KMS-11 (cell line): ENCODE data around the gene HCK.

Experiments used
- H2AFZ ChIP-seq: fragments of 200-600 bp; sonication (generic); 2 replicates; pipeline ENCODE4 v1.6.1; 2016; ENCODE audit warnings: antibody characterized with exemption, mixed run types, low read depth
- H3K27ac ChIP-seq: fragments of 200-600 bp; sonication (generic); 2 replicates; pipeline ENCODE4 v1.6.1; 2016; ENCODE audit warnings: mild to moderate bottlenecking, mixed run types
- H3K27me3 ChIP-seq: fragments of 200-600 bp; sonication (generic); 2 replicates; pipeline ENCODE4 v1.6.1; 2017; ENCODE audit warnings: mild to moderate bottlenecking, low read depth, mixed run types, moderate library complexity; ENCODE audit not compliant: insufficient read depth
- H3K36me3 ChIP-seq: fragments of 200-600 bp; sonication (generic); 2 replicates; pipeline ENCODE4 v1.6.1; 2017; ENCODE audit warnings: mild to moderate bottlenecking, mixed run types; ENCODE audit not compliant: insufficient read depth
- H3K4me1 ChIP-seq: fragments of 200-600 bp; sonication (generic); 2 replicates; pipeline ENCODE4 v1.6.1; 2016; ENCODE audit warnings: mild to moderate bottlenecking, low read depth, mixed run types; ENCODE audit not compliant: poor library complexity, severe bottlenecking
- H3K4me2 ChIP-seq: fragments of 200-600 bp; sonication (generic); 2 replicates; pipeline ENCODE4 v1.7.0; 2016; ENCODE audit warnings: mild to moderate bottlenecking, mixed run types
- H3K4me3 ChIP-seq: fragments of 200-600 bp; sonication (generic); IDR thresholded peaks from 2 replicates; pipeline ENCODE4 v1.6.1; 2017; ENCODE audit warnings: low read depth, low read length, mixed read lengths; ENCODE audit not compliant: insufficient read depth
- H3K79me2 ChIP-seq: fragments of 200-600 bp; sonication (generic); 2 replicates; pipeline ENCODE4 v1.6.1; 2016; ENCODE audit warnings: low read depth, mixed run types; ENCODE audit not compliant: insufficient read depth
- H3K9ac ChIP-seq: fragments of 200-600 bp; sonication (generic); 2 replicates; pipeline ENCODE4 v1.6.1; 2016; ENCODE audit warnings: mild to moderate bottlenecking, mixed run types
- H4K20me1 ChIP-seq: fragments of 200-600 bp; sonication (generic); 2 replicates; pipeline ENCODE4 v1.6.1; 2016; ENCODE audit warnings: mild to moderate bottlenecking, mixed run types; ENCODE audit not compliant: insufficient read depth
- TF ChIP-seq, protein P1 (sequence below): fragments of 200-600 bp; sonication (generic); conservative IDR thresholded peaks from 2 replicates; pipeline ENCODE4 v1.6.1; 2017; ENCODE audit warnings: low read depth, mild to moderate bottlenecking, antibody characterized with exemption, low read length, moderate library complexity, mixed read lengths

HCK gene

DNA sequence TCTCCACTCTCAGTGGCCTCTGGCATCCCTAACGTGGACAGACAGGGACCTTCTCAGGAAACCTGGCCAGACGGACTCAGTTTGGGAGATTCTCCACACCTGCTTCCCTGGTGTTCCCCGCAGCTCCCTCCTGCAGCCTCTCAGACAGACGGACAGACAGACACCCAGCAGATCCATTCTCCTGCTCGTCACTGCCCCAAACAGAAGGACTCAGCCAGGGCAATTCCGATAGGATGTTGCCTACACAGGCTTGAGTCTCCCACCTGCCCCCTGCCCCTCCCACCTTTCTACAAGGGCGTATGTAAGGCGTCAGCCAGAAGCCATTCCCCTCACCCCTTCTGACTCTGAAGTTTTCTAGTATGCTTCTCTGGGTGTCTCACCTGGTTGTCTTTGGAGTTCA is 41.4 kb upstream of the HCK start:
- Histone ChIP-seq H3K9ac (no peak overlapping the region), H3K4me3 (no peak overlapping the region), H4K20me1 (no peaks in the 10 kb centered on the region), H3K27ac (no peak overlapping the region), H2AFZ (no peak overlapping the region), H3K4me2 (no peak overlapping the region), H3K79me2 (no peaks in the 10 kb centered on the region), H3K4me1 (no peaks in the 10 kb centered on the region), H3K27me3 (peaks cover 61% of the 10 kb centered on the region), H3K36me3 (no peaks in the 10 kb centered on the region)
- TF ChIP-seq, protein P1, sequence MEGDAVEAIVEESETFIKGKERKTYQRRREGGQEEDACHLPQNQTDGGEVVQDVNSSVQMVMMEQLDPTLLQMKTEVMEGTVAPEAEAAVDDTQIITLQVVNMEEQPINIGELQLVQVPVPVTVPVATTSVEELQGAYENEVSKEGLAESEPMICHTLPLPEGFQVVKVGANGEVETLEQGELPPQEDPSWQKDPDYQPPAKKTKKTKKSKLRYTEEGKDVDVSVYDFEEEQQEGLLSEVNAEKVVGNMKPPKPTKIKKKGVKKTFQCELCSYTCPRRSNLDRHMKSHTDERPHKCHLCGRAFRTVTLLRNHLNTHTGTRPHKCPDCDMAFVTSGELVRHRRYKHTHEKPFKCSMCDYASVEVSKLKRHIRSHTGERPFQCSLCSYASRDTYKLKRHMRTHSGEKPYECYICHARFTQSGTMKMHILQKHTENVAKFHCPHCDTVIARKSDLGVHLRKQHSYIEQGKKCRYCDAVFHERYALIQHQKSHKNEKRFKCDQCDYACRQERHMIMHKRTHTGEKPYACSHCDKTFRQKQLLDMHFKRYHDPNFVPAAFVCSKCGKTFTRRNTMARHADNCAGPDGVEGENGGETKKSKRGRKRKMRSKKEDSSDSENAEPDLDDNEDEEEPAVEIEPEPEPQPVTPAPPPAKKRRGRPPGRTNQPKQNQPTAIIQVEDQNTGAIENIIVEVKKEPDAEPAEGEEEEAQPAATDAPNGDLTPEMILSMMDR: no peak

DNA sequence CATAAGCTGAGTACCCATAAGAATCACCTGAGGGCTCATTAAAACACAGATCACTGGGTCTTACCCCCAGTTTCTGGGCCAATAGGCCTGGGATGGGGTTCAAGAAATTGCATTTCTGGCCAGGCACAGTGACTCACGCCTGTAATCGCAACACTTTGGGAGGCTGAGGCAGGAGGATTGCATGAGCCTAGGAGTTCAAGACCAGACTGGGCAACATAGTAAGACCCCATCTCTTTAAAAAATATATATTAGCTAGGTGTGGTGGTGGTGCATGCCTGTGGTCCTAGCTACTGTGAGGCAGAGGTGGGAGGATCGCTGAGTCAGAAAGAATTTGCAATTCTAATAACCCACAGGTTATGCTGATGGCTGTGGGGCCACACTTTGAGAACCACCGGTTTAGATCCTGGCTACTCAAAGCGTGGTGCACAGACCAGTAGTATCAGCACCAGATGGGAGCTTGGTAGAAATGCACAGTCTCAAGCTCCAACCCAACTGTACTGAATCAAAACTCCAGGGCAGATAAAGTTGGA is 39.8 kb upstream of the HCK start:
- no peak overlapping the region for H3K4me2 ChIP-seq
- no peaks in the 10 kb centered on the region for H3K79me2 ChIP-seq
- no peaks in the 10 kb centered on the region for H3K36me3 ChIP-seq
- H3K27me3 ChIP-seq: peaks cover 52% of the 10 kb centered on the region
- no peak overlapping the region for H3K27ac ChIP-seq
- no peak overlapping the region for H3K4me3 ChIP-seq
- no peak overlapping the region for H2AFZ ChIP-seq
- H3K4me1 ChIP-seq: no peaks in the 10 kb centered on the region
- H3K9ac ChIP-seq: no peak overlapping the region
- TF ChIP-seq, protein P1: no peak
- H4K20me1 ChIP-seq: no peaks in the 10 kb centered on the region

DNA sequence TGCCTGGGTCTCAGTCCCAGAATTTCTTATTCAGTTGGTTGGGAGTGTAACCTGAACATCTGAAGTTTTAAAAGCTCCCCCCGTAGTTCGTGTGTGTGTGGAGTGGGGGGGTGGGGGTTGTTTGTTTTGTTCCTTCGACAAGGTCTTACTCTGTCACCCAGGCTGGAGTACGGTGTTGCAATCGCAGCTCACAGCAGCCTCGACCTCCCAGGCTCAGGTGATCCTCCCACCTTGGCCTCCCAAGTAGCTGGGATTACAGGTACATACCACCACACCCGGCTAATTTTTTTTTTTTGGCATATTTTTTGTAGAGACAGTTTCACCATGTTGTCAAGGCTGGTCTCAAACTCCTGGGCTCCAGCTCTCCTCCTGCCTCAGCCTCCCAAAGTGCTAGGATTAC is 38.7 kb upstream of the HCK start:
- Histone ChIP-seq H3K27ac (no peak overlapping the region), H3K4me1 (no peaks in the 10 kb centered on the region), H3K27me3 (peaks cover 41% of the 10 kb centered on the region), H3K4me3 (no peak overlapping the region), H3K36me3 (no peaks in the 10 kb centered on the region), H3K9ac (no peak overlapping the region), H2AFZ (no peak overlapping the region), H3K79me2 (no peaks in the 10 kb centered on the region), H4K20me1 (no peaks in the 10 kb centered on the region), H3K4me2 (no peak overlapping the region)
- TF ChIP-seq, protein P1: no peak

DNA sequence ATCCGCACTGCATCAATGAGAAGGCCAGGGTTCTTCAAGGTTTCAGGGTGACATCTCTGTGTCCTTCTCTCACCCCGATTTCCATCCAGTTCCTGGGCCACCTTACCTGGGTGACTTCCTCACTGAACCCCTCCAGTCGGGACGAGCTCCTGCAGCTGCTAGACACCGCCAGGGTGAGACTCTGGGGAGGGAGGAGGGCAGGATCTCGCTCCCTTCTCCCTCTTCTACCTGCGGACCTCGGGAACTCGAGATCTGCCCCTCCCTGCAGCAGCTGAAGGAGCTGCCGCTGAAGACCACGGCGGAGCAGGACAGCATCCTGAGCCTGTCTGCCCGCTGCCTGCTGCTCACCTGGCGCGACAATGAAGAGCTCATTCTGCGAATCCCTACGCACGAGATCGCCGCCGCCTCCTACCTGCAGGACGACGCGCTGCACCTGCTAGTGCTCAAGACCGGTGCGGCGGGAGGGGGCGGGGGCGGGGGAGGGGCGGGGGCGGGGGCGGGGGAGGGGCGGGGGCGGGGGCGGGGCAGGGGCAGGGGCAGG is 34.3 kb upstream of the HCK start:
- Histone ChIP-seq H3K4me2 (peak overlapping the region; percentile 26; the same call in 1 of the 2 replicates), H3K9ac (no peak overlapping the region), H3K36me3 (no peaks in the 10 kb centered on the region), H2AFZ (no peak overlapping the region), H3K27ac (no peak overlapping the region), H3K4me1 (peaks cover 7% of the 10 kb centered on the region), H3K79me2 (no peaks in the 10 kb centered on the region), H4K20me1 (no peaks in the 10 kb centered on the region), H3K27me3 (peaks cover 48% of the 10 kb centered on the region), H3K4me3 (no peak overlapping the region)
- TF ChIP-seq, protein P1: peak; percentile 58
